MM.1S (cell line): Measurements from ENCODE around the gene PLXNA2.

ENCODE experiments used
- DNase-seq: peaks from one replicate; pipeline ENCODE4 v3.0.0-alpha.2; 2015
- H2AFZ ChIP-seq: fragments of 300-600 bp; sonication (generic); 2 replicates; pipeline ENCODE4 v1.6.0; 2016; ENCODE audit warnings: antibody characterized with exemption, low read length
- H3F3A ChIP-seq: fragments of 300-600 bp; sonication (generic); 2 replicates; pipeline ENCODE4 v1.6.1; 2016; ENCODE audit warnings: mild to moderate bottlenecking, antibody characterized with exemption, low read length, moderate library complexity, mixed read lengths; ENCODE audit not compliant: insufficient read depth
- H3K27ac ChIP-seq: fragments of 300-600 bp; sonication (generic); 2 replicates; pipeline ENCODE4 v1.5.1; 2016; ENCODE audit warnings: mild to moderate bottlenecking, low read length
- H3K27me3 ChIP-seq: fragments of 300-600 bp; sonication (generic); replicated peaks from 2 replicates; pipeline ENCODE4 v1.6.0; 2016; ENCODE audit warnings: low read length; ENCODE audit not compliant: insufficient read depth
- H3K36me3 ChIP-seq: fragments of 300-600 bp; sonication (generic); replicated peaks from 2 replicates; pipeline ENCODE4 v1.6.1; 2016; ENCODE audit warnings: mild to moderate bottlenecking, low read length, mixed read lengths; ENCODE audit not compliant: insufficient read depth
- H3K4me1 ChIP-seq: fragments of 300-600 bp; sonication (generic); 2 replicates; pipeline ENCODE4 v1.6.1; 2016; ENCODE audit warnings: low read length, mixed read lengths
- H3K4me2 ChIP-seq: fragments of 300-600 bp; sonication (generic); 2 replicates; pipeline ENCODE4 v1.6.0; 2016; ENCODE audit warnings: low read depth, low read length
- H3K4me3 ChIP-seq: fragments of 300-600 bp; sonication (generic); 2 replicates; pipeline ENCODE4 v1.5.1; 2016; ENCODE audit warnings: low read length, mixed read lengths
- H3K79me2 ChIP-seq: fragments of 300-600 bp; sonication (generic); 2 replicates; pipeline ENCODE4 v1.6.1; 2016; ENCODE audit warnings: mixed run types, low read length, mixed read lengths
- H3K9ac ChIP-seq: fragments of 300-600 bp; sonication (generic); 2 replicates; pipeline ENCODE4 v1.6.1; 2016; ENCODE audit warnings: low read length, mixed read lengths
- H3K9me2 ChIP-seq: fragments of 300-600 bp; sonication (generic); replicated peaks from 2 replicates; pipeline ENCODE4 v1.6.1; 2016; ENCODE audit warnings: mild to moderate bottlenecking, low read length, mixed read lengths; ENCODE audit not compliant: insufficient read depth
- H3K9me3 ChIP-seq: fragments of 300-600 bp; sonication (generic); replicated peaks from 2 replicates; pipeline ENCODE4 v1.6.1; 2016; ENCODE audit warnings: mild to moderate bottlenecking, low read length, mixed read lengths; ENCODE audit not compliant: insufficient read depth
- H4K20me1 ChIP-seq: fragments of 300-600 bp; sonication (generic); 2 replicates; pipeline ENCODE4 v1.6.1; 2016; ENCODE audit warnings: mild to moderate bottlenecking, low read length, moderate library complexity, mixed read lengths; ENCODE audit not compliant: insufficient read depth
- CTCF ChIP-seq: fragments of 300-600 bp; sonication (generic); IDR thresholded peaks from 2 replicates; pipeline ENCODE4 v1.5.1; 2016; ENCODE audit warnings: antibody characterized with exemption, low read length, mixed read lengths
- EZH2 ChIP-seq: fragments of 300-600 bp; sonication (generic); optimal IDR thresholded peaks from 2 replicates; pipeline ENCODE3; 2017; ENCODE audit warnings: low read depth, mild to moderate bottlenecking, antibody characterized with exemption, low read length, mixed read lengths
- EZH2phosphoT487 ChIP-seq: fragments of 300-600 bp; sonication (generic); IDR thresholded peaks from 2 replicates; pipeline ENCODE4 v1.6.1; 2018; ENCODE audit warnings: antibody characterized with exemption, low read length

The PLXNA2 gene

GRCh38 chr1:208212893-208213292 is 31.3 kb downstream of the PLXNA2 start:
- Histone ChIP-seq H3K27ac (no peak overlapping the region), H3F3A (no peaks in the 10 kb centered on the region), H3K9me3 (no peaks in the 10 kb centered on the region), H2AFZ (no peak overlapping the region), H3K27me3 (no peaks in the 10 kb centered on the region), H3K79me2 (no peaks in the 10 kb centered on the region), H3K4me2 (no peak overlapping the region), H3K9ac (no peak overlapping the region), H3K4me3 (no peak overlapping the region), H3K36me3 (no peaks in the 10 kb centered on the region), H3K4me1 (no peaks in the 10 kb centered on the region), H3K9me2 (no peaks in the 10 kb centered on the region), H4K20me1 (no peaks in the 10 kb centered on the region)
- no peak for TF ChIP-seq CTCF
- TF ChIP-seq EZH2: no peak
- TF ChIP-seq EZH2phosphoT487: no peak
- no peak for DNase-seq

GRCh38 chr1:208211921-208212843 is 32.0 kb downstream of the PLXNA2 start:
- Histone ChIP-seq H3K27me3 (no peaks in the 10 kb centered on the region), H2AFZ (no peak overlapping the region), H3K4me1 (no peaks in the 10 kb centered on the region), H3K4me3 (no peak overlapping the region), H3K36me3 (no peaks in the 10 kb centered on the region), H3K9ac (no peak overlapping the region), H3K79me2 (no peaks in the 10 kb centered on the region), H3K4me2 (no peak overlapping the region), H3F3A (no peaks in the 10 kb centered on the region), H4K20me1 (no peaks in the 10 kb centered on the region), H3K9me3 (no peaks in the 10 kb centered on the region), H3K9me2 (no peaks in the 10 kb centered on the region), H3K27ac (no peak overlapping the region)
- no peak for DNase-seq
- no peak for TF ChIP-seq CTCF
- TF ChIP-seq EZH2phosphoT487: no peak
- no peak for TF ChIP-seq EZH2

- Histone ChIP-seq H3K27ac (no peak overlapping the region), H3K4me3 (no peak overlapping the region), H3K9ac (no peak overlapping the region), H3K9me3 (no peaks in the 10 kb centered on the region), H3K4me2 (no peak overlapping the region), H3K36me3 (no peaks in the 10 kb centered on the region), H3K79me2 (no peaks in the 10 kb centered on the region), H3F3A (no peaks in the 10 kb centered on the region), H4K20me1 (no peaks in the 10 kb centered on the region), H3K9me2 (no peaks in the 10 kb centered on the region), H3K4me1 (peaks cover 5% of the 10 kb centered on the region; the same call in 1 of the 2 replicates), H2AFZ (no peak overlapping the region), H3K27me3 (no peaks in the 10 kb centered on the region)
- no peak for DNase-seq
- no peak for TF ChIP-seq EZH2
- TF ChIP-seq EZH2phosphoT487: no peak
- no peak for TF ChIP-seq CTCF
Observed at GRCh38 chr1:208209896-208210589, 34.1 kb downstream of the PLXNA2 start.
